GM21529 (cell line): Measurements from ENCODE around the gene TMEM184C.

Experiments
- ATAC-seq: cut with Tn5 transposase; IDR thresholded peaks from one replicate; pipeline ENCODE4 v1.9.1; 2021; ENCODE audit not compliant: unreplicated experiment

The TMEM184C gene

GRCh38 chr4:147617173-147617840 is at the start of gene TMEM184C:
Gene TMEM184C (plus strand): TSS chr4:147617397. CDS start chr4:147617957, 560 bp downstream.
- ATAC-seq, result peak; percentile 99

DNA sequence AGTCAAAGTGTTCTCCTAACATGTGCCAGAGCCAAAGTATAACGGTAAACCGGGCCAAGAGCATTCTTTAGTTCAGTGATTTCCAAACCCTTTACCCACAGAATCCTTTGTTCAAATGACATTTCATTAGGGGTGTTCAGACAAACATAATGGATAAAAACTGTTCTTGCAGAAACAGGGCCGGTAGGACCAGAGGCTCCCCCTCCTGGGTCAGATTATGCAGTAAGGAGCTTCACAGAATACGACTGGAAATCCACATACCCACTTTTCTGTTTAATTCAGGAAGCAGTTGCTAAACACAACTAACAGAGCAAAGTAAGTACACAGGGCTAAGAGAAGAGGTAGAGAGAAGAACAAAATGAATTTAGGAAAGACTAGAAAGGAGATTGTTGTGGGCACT is 46.6 kb upstream of the TMEM184C start:
- ATAC-seq, result no peak

DNA sequence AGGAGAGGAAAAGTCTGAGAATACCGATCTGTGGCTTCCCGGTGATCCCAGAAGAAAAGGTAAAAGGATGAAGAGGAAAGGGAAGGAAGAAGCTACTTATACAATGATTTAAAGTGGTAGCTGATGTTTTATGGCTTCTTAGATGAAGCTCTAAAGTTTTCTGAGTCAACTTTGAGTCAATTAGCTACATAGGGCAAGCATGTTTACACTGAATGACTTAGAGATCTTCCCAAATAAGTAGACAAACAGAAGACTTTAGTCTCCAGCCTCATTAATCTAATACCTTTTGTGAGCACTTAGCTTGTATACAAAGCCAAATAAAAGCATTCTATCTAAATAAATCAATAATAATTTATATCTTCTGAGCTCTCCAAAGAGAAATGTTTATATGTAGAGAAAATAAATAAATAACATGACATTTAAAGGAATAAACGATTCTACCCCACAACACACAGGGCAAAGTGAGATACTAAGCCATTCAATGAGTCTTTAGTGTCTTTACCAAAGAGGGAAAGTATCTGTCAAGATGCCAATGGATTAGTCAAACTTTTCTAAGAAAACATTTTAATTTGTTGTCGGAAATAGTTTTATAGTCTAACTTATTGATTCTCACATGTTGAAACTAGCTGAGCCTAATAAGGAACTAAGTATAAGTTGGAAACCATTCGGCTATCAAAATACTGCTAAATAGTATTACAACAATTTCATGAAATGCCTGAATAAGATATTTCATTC is 46.0 kb upstream of the TMEM184C start:
- no peak for ATAC-seq

DNA sequence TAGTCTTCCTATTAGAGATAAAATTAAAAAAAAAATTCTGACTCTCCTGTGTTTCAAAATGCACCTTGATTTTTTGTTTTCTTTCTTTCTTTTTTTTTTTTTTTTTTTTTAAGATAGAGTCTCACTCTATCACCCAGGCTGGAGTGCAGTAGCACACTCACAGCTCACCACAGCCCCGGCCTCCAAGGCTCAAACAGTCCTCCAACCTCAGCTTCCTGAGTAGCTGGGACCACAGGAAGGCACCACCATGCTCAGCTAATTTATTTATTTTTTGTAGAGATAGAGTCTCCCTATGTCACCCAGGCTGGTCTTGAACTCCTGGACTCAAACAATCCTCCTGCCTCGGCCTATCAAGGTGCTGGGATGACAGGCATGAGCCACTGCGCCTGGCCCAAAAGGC is 41.1 kb upstream of the TMEM184C start:
- no peak for ATAC-seq

- no peak for ATAC-seq
These were observed 39.1 kb upstream of the TMEM184C start for GRCh38 chr4:147578051-147578476.

DNA sequence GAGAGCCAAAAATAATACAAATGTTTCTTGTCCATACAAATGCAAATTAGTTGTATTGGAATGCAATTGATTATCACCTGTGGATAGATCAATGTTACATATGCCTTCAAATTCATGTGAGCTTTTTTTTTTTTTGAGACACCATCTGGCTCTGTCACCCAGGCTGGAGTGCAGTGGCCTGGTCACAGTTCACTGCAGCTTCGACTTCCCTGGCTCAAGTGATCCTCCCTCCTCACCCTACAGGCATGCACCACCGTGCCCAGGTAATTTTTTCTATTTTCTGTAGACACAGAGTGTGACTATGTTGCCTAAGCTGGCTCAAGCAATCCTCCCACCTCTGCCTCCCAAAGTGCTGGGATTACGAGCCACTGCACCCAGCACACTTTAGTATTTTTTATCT is 38.6 kb upstream of the TMEM184C start:
- no peak for ATAC-seq

DNA sequence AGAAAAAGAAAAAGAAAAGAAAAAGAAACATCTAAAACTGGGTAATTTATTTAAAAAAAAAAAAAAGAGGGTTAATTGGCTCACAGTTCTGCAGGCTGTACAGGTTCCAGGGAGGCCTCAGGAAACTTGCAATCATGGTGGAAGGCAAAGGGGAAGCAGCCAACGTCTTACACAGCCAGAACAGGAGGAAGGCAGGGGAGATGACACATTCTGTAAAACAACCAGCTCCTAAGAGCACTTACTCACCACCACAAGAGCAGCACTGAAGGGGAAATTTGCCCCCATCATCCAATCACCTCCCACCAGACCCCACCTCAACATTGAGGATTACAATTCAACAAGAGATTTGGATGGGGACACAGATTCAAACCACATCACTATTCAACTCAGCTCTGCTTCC is 36.8 kb upstream of the TMEM184C start:
- ATAC-seq, result no peak

GRCh38 chr4:147581606-147582350 is 35.4 kb upstream of the TMEM184C start:
- no peak for ATAC-seq

GRCh38 chr4:147582386-147583060 is 34.7 kb upstream of the TMEM184C start:
- no peak for ATAC-seq

GRCh38 chr4:147583876-147584275 is 33.3 kb upstream of the TMEM184C start:
- ATAC-seq, result no peak

- ATAC-seq, result no peak
These were observed 31.2 kb upstream of the TMEM184C start for GRCh38 chr4:147586032-147586431.

DNA sequence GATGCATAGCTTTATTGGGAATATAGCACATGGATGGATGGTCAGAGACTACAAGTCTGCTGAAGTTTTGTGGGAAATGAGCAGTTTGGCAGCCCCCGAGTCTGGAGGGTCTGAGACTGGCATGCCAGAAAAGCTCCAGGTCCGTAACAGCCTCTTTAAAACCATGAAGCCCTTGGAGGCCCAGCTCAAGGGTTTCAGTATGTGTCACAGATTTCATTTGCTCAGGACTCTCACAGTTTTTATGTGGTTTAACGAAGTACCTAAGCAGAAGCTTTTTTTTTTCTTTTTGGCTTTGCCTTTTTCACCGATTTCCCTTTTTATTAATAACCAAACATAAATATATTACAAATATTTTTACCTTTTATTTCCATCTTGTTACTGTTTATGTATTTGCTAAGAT is 30.6 kb upstream of the TMEM184C start:
- ATAC-seq, result peak; percentile 94

DNA sequence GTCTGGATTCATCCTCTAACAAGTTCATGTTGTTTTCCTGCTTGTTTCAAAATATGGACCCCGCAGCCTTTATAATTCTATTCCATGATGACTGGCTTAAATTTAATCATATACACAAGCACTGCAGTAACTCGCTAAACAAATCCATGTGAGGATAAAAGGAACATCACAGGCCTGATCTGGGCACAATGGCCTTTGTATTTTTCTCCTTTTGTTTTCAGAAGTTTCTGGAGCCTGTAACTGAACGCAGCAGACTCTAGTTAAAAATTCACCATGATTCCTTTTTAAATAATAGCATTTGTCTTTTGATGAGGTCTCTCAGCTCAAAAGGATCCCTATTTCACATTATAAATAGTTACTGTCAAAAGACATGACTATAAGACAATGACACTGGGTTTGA is 30.2 kb upstream of the TMEM184C start:
- ATAC-seq, result no peak

GRCh38 chr4:147589586-147589985 is 27.6 kb upstream of the TMEM184C start:
- no peak for ATAC-seq

DNA sequence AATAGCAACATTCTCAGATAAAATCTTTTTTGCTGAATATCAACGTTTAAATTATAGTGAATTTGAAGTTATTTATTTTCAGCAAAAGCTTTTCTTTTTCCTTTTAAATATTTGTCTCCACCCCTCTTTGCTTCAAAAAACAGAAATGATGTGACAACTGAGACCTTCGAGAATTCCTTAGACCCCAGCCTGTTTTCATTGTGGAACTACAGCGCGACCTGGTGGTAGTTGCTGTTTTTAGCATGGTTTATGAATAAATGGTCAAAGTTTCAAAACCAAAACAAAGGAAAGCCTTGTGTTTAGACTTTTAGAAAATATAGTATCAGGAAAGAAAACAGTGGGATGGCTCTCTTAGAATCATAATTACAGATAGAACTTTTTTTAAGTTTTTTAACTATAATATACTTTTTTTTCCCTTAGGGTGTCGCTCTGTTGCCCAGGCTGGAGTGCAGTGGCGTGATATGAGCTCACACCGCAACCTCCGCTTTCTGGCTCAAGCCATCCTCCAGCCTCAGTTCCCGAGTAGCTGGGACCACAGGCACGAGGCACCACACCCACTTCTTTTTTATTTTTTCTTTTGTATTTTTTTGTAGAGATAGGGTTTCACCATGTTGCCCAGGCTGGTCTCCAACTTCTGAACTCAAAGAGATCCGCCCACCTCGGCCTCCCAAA is 26.8 kb upstream of the TMEM184C start:
- ATAC-seq, result peak; percentile 53

GRCh38 chr4:147591106-147591505 is 26.1 kb upstream of the TMEM184C start:
- no peak for ATAC-seq

- ATAC-seq, result no peak
These were observed 23.1 kb upstream of the TMEM184C start for GRCh38 chr4:147594107-147594506.

DNA sequence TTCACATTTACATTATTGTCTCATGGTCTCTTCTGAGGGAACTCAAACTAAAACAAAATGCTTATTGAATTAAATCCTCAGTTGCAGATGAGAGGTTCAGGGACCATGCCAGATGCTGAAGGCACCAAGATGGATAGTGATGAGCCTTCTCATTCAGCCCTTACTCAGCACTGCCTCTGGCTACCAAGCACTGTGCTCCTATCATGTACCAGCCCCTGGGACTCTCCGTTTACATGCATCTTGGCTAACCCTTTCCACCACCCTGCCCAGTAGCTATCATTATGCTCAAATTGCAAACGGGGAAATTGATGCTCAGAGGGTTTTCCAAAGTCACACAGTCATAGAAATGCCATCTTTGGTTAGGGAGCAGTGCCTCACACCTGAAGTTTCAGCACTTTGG is 22.6 kb upstream of the TMEM184C start:
- no peak for ATAC-seq

- ATAC-seq, result no peak
These were observed 20.8 kb upstream of the TMEM184C start for GRCh38 chr4:147596377-147596776.

- ATAC-seq, result no peak
These were observed 20.2 kb upstream of the TMEM184C start for GRCh38 chr4:147596981-147597380.

DNA sequence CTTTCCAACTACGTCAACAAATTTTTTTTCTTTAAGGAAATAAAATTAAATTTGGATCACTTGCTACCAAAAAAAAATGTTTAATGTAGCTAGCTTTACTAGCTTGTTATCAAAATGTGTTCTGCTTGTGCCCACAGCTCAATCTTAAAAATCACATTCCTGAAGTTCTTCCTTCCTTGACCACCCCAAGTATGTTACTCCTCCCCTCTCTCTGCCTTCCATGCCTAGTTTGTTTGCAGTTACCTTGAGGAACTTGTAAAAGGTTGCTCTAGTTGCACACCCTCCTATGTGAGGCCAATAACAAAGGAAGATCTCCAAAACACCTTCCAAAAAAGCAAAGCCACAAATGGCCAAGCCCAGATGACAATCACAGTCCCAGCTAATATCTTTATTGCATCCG is 19.6 kb upstream of the TMEM184C start:
- ATAC-seq, result no peak
